Left colon (tissue), 2 donors: ENCODE measurements around the gene RTEL1. TPM values are rescaled to one million over a fixed set of nuclear protein-coding genes. Genes with fewer than 3 reads are reported as not detected.

Experiments
- ATAC-seq: fragments of 200-7000 bp; cut with Tn5 transposase; one replicate; pipeline ENCODE4 v1.9.1; 2020; ENCODE audit warnings: mild to moderate bottlenecking, moderate library complexity
- DNase-seq, 2 donors: peaks; one replicate each; pipeline ENCODE4 v3.0.0-alpha.2; 2020
- intact Hi-C, 2 donors: fragments of 100-400 bp; cut with DNase I in 1 of 2; cut with micrococcal nuclease in 1 of 2; formaldehyde crosslinking; loops; one replicate each; pipeline versions ENCODE4 v1.11.2 to v1.14.0; 2022; cut with DNase I, micrococcal nuclease
- total RNA-seq, 2 donors: library from RNA; stranded (reverse); fragmentation: NEBNext Ultra II Directional; extraction: Animal tissue kit (Norgen Biotek cat#: 25700); gene quantifications; one replicate each; pipeline ENCODE4 v1.2.1, GENCODE V29; 2021
- donor health status: DM: no; HTN: no; CAD: no.
- donor health status: DM: yes; HTN: yes; CAD: no.

RTEL1 gene
- total RNA-seq, 2 donors from 2014 or later: 16.9 to 34.6 TPM

GRCh38 chr20:63681609-63682142, 23.6 kb downstream of the RTEL1 start:
- intact Hi-C loops: no loop called here
- DNase-seq: no peak
- peak; percentile 4 for ATAC-seq

DNA sequence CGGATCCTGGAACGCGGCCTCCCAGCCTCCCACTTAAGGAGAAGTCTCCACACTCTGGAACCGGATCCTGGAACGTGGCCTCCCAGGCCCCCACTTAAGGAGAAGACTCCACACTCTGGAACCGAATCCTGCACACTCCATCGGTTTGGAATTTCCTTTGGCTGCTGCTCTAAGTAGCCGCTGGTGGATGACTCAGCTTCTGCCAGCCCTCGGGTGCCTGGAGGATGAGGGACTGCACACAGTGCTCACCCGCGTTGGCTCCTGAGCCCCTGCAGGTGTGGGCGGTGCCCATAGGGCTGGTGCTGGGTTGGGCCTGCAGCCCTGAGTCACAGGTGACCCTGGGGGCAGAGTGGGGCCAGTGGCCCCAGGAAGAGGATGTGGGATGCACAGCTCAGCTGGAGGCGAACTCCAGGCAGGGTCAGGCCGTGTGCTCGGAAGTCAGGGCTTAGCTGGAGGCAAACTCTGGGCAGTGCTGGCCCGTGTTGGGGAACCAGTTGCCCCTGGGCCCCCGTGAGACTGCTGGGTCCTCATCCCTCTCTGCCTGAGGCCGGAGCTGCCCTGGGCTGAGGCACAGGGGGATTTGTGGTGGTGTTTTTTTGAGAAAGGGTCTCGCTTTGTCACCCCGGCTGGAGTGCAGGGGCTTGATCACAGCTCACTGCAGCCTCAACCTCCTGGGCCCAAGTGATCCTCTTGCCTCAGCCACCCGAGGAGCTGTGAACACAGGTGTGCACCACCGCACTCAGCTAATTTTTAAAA, 24.4 kb downstream of the RTEL1 start:
- peak in 1 of 2 donors; percentile 58 for DNase-seq
- intact Hi-C loops: no loop called here
- ATAC-seq: no peak

- no peak for ATAC-seq
- no peak for DNase-seq
- intact Hi-C loops: no loop called here
Measured at GRCh38 chr20:63685269-63686026, 27.3 kb downstream of the RTEL1 start.

DNA sequence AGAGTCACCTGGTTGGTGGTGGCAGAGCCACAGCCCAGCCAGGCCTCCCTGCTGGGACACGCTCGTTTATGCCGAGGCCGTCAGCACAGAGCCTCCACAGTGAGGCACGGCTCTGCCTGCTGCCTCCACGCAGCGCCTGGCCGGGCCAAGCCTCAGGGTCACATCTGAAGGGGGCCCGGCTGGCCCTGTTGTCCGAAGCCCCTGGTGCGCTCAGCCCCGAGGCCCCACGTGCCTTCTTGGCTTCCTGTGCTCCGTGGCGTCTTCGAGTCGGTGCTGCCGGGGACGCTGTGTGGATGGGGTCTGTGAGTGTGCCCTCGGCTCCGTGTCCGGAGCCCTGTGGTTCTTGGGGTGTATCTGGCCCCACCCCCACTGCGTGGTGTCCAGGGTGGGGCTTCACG, 28.0 kb downstream of the RTEL1 start:
- ATAC-seq: no peak
- intact Hi-C loops: no loop called here

GRCh38 chr20:63686492-63687321, 28.6 kb downstream of the RTEL1 start:
- ATAC-seq: peak; percentile 68
- peak; percentile 76 to 87 for DNase-seq
- intact Hi-C loops: no loop called here

More for the DNA sequence above, 28.0 kb downstream of the RTEL1 start:
- DNase-seq: no peak

- DNase-seq (no peak), ATAC-seq (no peak)
- intact Hi-C loops: no loop called here
Measured at GRCh38 chr20:63687419-63688178, 29.5 kb downstream of the RTEL1 start.

DNA sequence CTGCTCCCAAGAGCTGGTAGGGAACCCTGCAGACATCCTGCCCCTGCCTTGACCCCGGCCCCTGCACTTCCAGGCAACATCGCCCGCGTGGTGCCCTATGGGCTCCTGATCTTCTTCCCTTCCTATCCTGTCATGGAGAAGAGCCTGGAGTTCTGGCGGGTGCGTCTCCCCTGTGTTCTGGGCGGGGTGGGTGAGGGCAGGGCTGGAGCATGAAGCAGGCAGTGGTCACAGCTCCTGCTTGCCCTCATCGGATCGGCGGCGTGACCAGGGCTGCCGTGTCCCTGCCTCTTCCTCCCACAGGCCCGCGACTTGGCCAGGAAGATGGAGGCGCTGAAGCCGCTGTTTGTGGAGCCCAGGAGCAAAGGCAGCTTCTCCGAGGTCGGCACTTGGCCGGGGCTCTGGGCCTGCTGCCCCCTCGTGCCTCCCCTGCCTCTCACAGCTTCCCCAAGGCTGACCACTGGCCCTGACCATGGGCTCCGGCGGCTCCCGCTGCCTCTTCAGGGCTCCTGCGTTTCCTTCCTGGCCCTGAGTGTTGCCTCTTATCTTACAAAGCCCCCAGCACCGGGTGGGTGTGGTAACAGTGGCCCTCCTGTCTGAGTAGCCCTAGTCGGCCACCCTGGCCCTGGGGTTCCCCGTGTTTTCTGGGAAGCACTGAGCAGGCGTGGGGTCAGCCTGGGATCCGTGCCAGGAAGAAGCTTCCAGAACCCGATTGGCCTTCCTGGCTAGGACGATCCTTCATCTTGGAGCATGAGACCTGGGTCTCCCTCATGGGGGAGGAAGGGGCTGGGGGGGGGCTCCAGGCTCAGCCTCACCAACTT, 30.3 kb downstream of the RTEL1 start:
- intact Hi-C loops: no loop called here
- ATAC-seq: no peak
- DNase-seq: no peak

GRCh38 chr20:63689046-63690002, 31.2 kb downstream of the RTEL1 start:
- intact Hi-C loops: no loop called here
- ATAC-seq (peak; percentile 15), DNase-seq (peak in 1 of 2 donors; percentile 40)

- DNase-seq: peak in 1 of 2 donors; percentile 44
- intact Hi-C loops: no loop called here
- ATAC-seq: peak; percentile 18
Measured at GRCh38 chr20:63690003-63690897, 32.1 kb downstream of the RTEL1 start.

DNA sequence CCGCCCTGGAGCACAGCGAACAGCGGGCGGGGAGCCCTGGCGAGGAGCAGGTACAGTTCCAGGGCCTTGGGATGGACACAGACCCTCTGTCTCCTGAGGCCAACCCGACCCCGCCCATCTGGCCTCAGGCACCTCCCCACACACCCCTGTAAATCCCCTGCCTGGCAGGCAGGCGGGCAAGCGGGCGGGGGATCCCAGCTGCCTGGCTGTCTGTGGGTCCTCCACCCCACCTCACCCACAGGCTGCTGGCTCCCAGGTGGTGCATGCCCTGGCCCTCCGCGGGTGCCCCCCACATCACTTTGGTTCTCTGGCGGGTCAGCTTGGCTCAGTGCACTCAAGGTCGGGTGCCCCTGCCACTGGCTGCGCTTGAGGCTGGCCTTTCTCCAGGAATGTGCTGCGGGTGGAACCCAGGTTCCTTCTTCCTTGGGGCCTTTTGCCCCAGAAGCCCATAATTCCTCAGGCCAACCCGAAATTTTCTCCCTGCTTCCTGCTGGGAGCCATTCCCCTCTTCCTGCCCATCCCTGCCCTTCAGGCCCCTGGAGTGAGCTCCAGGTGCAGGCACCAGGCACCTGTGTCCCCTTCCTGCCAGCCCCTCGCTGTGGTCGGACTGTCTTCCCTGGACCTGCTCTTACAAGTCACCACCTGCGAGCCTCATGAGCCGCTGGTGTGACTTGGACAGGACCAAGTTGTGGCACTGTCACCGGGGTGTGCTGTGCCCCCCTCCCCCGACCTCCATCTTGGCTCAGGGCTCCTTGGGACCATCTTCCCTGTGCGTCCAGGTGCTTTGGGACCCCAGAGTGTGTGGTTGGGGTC, 33.0 kb downstream of the RTEL1 start:
- DNase-seq: peak in 1 of 2 donors; percentile 46
- ATAC-seq: peak; percentile 14

GRCh38 chr20:63691711-63692435, 33.8 kb downstream of the RTEL1 start:
- peak in 1 of 2 donors; percentile 76 for DNase-seq
- peak; percentile 27 for ATAC-seq
- intact Hi-C loops: no loop called here

More for the DNA sequence above, 33.0 kb downstream of the RTEL1 start:
- intact Hi-C loops: no loop called here

DNA sequence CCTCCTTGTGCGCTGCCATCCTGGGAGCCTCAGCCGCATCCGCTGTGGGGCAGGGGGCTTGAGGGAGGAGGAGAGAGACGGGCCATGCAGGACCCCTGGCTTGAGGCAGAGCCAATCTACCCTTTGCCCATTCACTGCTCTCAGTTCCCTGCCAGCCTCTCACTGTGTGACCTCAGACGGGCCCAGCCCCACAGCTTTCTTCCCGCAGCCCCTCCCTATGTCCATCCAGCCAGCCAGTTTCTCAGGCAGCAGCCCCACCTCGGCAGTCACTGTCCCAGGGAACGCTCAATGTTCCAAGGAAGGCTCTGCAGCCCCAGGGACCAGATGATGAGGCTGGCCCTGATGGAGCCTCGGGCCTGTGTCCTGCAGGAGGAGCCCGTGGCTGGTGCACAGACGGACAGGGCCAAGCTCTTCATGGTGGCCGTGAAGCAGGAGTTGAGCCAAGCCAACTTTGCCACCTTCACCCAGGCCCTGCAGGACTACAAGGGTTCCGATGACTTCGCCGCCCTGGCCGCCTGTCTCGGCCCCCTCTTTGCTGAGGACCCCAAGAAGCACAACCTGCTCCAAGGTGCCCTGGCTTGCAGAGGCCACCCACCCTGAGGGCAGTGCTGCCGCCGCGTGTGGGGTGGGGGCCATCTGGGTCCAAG, 34.4 kb downstream of the RTEL1 start:
- peak in 1 of 2 donors; percentile 63 for DNase-seq
- ATAC-seq: peak; percentile 20
- intact Hi-C loops: no loop called here

DNA sequence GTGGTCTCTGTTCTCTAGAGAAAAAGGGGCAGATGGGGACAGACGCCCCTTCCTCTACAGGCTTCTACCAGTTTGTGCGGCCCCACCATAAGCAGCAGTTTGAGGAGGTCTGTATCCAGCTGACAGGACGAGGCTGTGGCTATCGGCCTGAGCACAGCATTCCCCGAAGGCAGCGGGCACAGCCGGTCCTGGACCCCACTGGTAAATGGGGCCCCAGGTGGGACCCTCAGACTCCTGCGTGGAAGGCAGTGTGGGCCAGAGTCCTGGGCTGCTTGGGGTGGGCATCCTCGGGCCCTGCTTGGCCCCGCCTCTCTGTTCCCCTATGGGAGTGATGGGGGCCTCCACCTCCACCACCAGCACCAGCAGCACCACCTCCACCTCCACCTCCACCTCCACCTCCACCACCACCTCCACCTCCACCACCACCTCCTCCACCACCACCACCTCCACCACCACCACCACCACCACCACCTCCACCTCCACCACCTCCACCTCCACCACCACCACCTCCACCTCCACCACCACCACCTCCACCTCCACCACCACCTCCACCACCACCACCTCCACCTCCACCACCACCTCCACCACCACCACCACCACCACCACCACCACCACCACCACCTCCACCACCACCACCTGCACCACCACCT, 35.1 kb downstream of the RTEL1 start:
- no peak for DNase-seq
- intact Hi-C loops: no loop called here
- ATAC-seq: no peak
